Right lobe of liver (tissue), 4 donors: Measurements from ENCODE around the gene EIF4G3.

Source experiments
- CTCF ChIP-seq, 4 donors: fragments of 200-600 bp in 3 of 4; fragments of 450-650 bp in 1 of 4; IDR thresholded peaks; one replicate each; pipeline versions ENCODE4 v1.5.1 to v1.8.0; 2016 to 2022; ENCODE audit warnings: antibody characterized with exemption in 4 of 4, mild to moderate bottlenecking in 2 of 4
- POLR2A ChIP-seq: fragments of 450-650 bp; IDR thresholded peaks from one replicate; pipeline ENCODE4 v1.6.1; 2017; ENCODE audit warnings: antibody characterized with exemption, mild to moderate bottlenecking
- donor health status: DM: no; HTN: no; CAD: no.
- donor health status: DM: no; HTN: no; CAD: no.
- donor health status: DM: no; HTN: yes; CAD: no.

DNA sequence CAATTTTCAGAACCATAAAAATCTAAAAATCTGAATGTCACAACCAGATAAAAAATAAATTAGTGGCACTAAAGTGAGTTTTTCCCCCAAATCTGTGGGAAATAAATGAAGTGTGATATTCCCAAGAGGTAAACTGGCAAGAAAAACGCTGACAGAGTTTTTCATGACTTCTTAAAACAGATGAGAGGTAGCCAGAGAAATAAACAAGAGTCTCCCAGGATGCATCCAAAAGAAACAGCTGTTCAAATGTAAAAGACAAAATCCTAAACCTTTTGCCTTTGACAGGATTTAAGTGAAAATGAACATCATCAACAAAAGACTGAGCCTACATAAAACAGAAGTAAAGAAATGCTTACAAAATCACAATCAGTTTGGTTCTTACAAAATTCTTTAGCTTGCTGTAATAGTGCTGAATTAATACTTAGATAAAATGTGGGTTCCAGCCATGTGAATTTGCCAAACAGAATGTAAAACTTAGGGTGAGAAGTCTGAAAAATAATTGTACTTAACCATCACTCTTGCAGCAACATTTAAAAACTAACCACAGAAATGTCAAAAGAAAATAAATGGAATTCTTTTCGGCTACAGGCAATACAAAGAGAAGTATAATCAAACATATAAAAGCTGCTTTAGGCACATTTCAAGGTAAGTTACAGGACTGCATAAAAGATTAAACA is 133.6 kb downstream of the EIF4G3 start:
- no peak for TF ChIP-seq CTCF (IDR thresholded peaks at IDR 0.05)
- TF ChIP-seq POLR2A, result no peak
